ENCODE results near the gene SLC9C2. TPM values are rescaled to one million over a fixed set of nuclear protein-coding genes. Genes with fewer than 3 reads are reported as not detected.

The SLC9C2 gene
- polyA plus RNA-seq, 1 of the 3 experiments (the other 2 are of a cell fraction): not detected

- no peak overlapping the region for H3K4me3 ChIP-seq (ENCODE audit: low read depth in 2 of 2, low read length in 1 of 2)
- no peaks in the 10 kb centered on the region for H3F3A ChIP-seq (replicated peaks; ENCODE audit: insufficient read depth)
- DNase-seq: no peak
- H3K4me1 ChIP-seq (ENCODE audit: control insufficient read depth in 1 of 2, insufficient read depth in 2 of 2, low read depth in 1 of 2, low read length in 1 of 2): no peaks in the 10 kb centered on the region
- TF ChIP-seq, protein P1, sequence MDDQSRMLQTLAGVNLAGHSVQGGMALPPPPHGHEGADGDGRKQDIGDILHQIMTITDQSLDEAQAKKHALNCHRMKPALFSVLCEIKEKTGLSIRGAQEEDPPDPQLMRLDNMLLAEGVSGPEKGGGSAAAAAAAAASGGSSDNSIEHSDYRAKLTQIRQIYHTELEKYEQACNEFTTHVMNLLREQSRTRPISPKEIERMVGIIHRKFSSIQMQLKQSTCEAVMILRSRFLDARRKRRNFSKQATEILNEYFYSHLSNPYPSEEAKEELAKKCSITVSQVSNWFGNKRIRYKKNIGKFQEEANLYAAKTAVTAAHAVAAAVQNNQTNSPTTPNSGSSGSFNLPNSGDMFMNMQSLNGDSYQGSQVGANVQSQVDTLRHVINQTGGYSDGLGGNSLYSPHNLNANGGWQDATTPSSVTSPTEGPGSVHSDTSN (IDR thresholded peaks at IDR 0.05): no peak
- TF ChIP-seq RAD21 (IDR thresholded peaks at IDR 0.05; ENCODE audit: low read length) (0 out of 2 replicates have a peak, but pooled peaks have one; percentile 10), SMC3 (IDR thresholded peaks at IDR 0.05; ENCODE audit: low read depth, low read length) (no peak), MEF2A (IDR thresholded peaks at IDR 0.05; ENCODE audit: borderline replicate concordance, low read depth) (no peak), FOSL2 (IDR thresholded peaks at IDR 0.05; ENCODE audit: borderline replicate concordance, low read depth) (no peak)
- ChIA-PET CTCF (no interaction called here), POLR2A (no interaction called here)
- H3K27me3 ChIP-seq (ENCODE audit: insufficient read depth): no peaks in the 10 kb centered on the region
- no peak overlapping the region for H3K27ac ChIP-seq (ENCODE audit: low read depth in 2 of 2, low read length in 1 of 2)
- 0 out of 2 replicates have a peak, but pooled peaks cover 7% of the 10 kb centered on the region for H3K9me3 ChIP-seq
- no peak overlapping the region for H2AFZ ChIP-seq (ENCODE audit: low read depth)
- no peaks in the 10 kb centered on the region for H4K20me1 ChIP-seq (ENCODE audit: insufficient read depth)
- no peaks in the 10 kb centered on the region for H3K79me2 ChIP-seq (ENCODE audit: insufficient read depth)
- H3K9me2 ChIP-seq: no peaks in the 10 kb centered on the region
- no peak overlapping the region for H3K4me2 ChIP-seq
- H3K9ac ChIP-seq: no peak overlapping the region
- H3K36me3 ChIP-seq (replicated peaks in 1 of 2; ENCODE audit: control insufficient read depth in 1 of 2, insufficient read depth in 2 of 2, low read length in 1 of 2): peaks cover 0 to under 1% of the 10 kb centered on the region in 2 experiments
- WGBS (ENCODE audit: low lambda C conversion rate): 64% methylated on average over 3 of the region's 3 CpGs
Measured at GRCh38 chr1:173628888-173629287, 26.0 kb upstream of the SLC9C2 start.

DNA sequence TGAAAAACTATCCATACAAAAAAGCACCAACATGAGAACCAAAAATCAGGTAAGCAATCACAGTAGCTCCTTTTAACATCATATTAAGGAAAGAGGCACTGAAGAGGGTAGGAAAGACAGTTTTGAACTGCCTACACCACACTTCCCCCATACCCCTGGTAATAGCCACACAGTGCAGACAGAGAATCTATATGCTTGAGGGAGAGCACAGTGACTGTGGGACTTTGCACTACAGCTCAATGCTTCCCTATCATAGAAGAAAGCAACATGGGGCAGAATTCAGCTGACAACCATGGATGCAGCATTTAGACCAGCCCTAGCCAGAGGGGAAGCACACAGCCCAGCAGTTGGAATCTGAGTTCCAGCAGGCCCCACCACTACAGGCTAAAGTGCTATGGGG lies 24.4 kb upstream of the SLC9C2 start:
- DNase-seq: no peak
- ChIA-PET POLR2A (no interaction called here), CTCF (no interaction called here)
- no peak overlapping the region for H3K9ac ChIP-seq
- H3K27ac ChIP-seq (ENCODE audit: low read depth in 2 of 2, low read length in 1 of 2): no peak overlapping the region
- no peak overlapping the region for H3K4me2 ChIP-seq
- H3K9me3 ChIP-seq: 0 out of 2 replicates have a peak, but pooled peaks cover 13% of the 10 kb centered on the region
- H3K9me2 ChIP-seq: no peaks in the 10 kb centered on the region
- TF ChIP-seq, protein P2, sequence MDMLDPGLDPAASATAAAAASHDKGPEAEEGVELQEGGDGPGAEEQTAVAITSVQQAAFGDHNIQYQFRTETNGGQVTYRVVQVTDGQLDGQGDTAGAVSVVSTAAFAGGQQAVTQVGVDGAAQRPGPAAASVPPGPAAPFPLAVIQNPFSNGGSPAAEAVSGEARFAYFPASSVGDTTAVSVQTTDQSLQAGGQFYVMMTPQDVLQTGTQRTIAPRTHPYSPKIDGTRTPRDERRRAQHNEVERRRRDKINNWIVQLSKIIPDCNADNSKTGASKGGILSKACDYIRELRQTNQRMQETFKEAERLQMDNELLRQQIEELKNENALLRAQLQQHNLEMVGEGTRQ (IDR thresholded peaks at IDR 0.05; ENCODE audit: borderline replicate concordance, low read depth, low read length): no peak
- TF ChIP-seq, protein P3, sequence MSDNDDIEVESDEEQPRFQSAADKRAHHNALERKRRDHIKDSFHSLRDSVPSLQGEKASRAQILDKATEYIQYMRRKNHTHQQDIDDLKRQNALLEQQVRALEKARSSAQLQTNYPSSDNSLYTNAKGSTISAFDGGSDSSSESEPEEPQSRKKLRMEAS (IDR thresholded peaks at IDR 0.05; ENCODE audit: low read depth): no peak
- TF ChIP-seq RXRA (IDR thresholded peaks at IDR 0.05; ENCODE audit: borderline replicate concordance, low read depth): no peak
- TF ChIP-seq CHD2 (IDR thresholded peaks at IDR 0.05; ENCODE audit: low read length, partially characterized antibody): no peak
- no peak for TF ChIP-seq JUND (IDR thresholded peaks at IDR 0.05)
- no peak for TF ChIP-seq MXI1 (IDR thresholded peaks at IDR 0.05; ENCODE audit: low read depth, low read length)
- TF ChIP-seq SMC3 (IDR thresholded peaks at IDR 0.05; ENCODE audit: low read depth, low read length): no peak
- H2AFZ ChIP-seq (ENCODE audit: low read depth): no peak overlapping the region
- H3K36me3 ChIP-seq (replicated peaks in 1 of 2; ENCODE audit: control insufficient read depth in 1 of 2, insufficient read depth in 2 of 2, low read length in 1 of 2): no peaks in the 10 kb centered on the region
- H3K4me1 ChIP-seq (ENCODE audit: control insufficient read depth in 1 of 2, insufficient read depth in 2 of 2, low read depth in 1 of 2, low read length in 1 of 2): no peaks in the 10 kb centered on the region
- H3F3A ChIP-seq (replicated peaks; ENCODE audit: insufficient read depth): no peaks in the 10 kb centered on the region
- H3K4me3 ChIP-seq (ENCODE audit: low read depth in 2 of 2, low read length in 1 of 2): no peak overlapping the region
- no peaks in the 10 kb centered on the region for H3K79me2 ChIP-seq (ENCODE audit: insufficient read depth)
- H3K27me3 ChIP-seq (ENCODE audit: insufficient read depth): no peaks in the 10 kb centered on the region
- H4K20me1 ChIP-seq (ENCODE audit: insufficient read depth): no peaks in the 10 kb centered on the region

Data from SK-N-SH (cell line).